Measurements from ENCODE around the gene MAP3K5. TPM values are rescaled to one million over a fixed set of nuclear protein-coding genes. Genes with fewer than 3 reads are reported as not detected.

The MAP3K5 gene
- total RNA-seq, 6 donors from 2014 or later = 26.4 to 45.1 (median 41.8) TPM

GRCh38 chr6:136652656-136653055, 139.6 kb downstream of the MAP3K5 start:
- ATAC-seq (ENCODE audit: low FRiP score in 2 of 2) = no peak
- no peak overlapping the region for H3K27ac ChIP-seq
- DNase-seq = no peak
- no peaks in the 10 kb centered on the region for H3K27me3 ChIP-seq
- no peaks in the 10 kb centered on the region for H3K9me3 ChIP-seq
- no peak overlapping the region for H3K4me3 ChIP-seq
- peaks cover 0 to 22% (median 4%) of the 10 kb centered on the region in 4 donors for H3K36me3 ChIP-seq
- no peak for TF ChIP-seq POLR2A (IDR thresholded peaks at IDR 0.05)
- no peak for TF ChIP-seq POLR2AphosphoS5 (IDR thresholded peaks at IDR 0.05)
- no peak for TF ChIP-seq CTCF (IDR thresholded peaks at IDR 0.05)
- no peak for TF ChIP-seq EP300 (IDR thresholded peaks at IDR 0.05)
- peaks cover 5 to 15% (median 12%) of the 10 kb centered on the region in 4 donors for H3K4me1 ChIP-seq

- H3K4me1 ChIP-seq = peaks cover 6 to 21% (median 18%) of the 10 kb centered on the region in 4 donors
- H3K27ac ChIP-seq = peak overlapping the region in 1 of 4 donors; percentile 10
- no peaks in the 10 kb centered on the region for H3K27me3 ChIP-seq
- TF ChIP-seq CTCF (IDR thresholded peaks at IDR 0.05) (no peak), POLR2AphosphoS5 (IDR thresholded peaks at IDR 0.05) (no peak), EP300 (IDR thresholded peaks at IDR 0.05) (no peak), POLR2A (IDR thresholded peaks at IDR 0.05) (no peak)
- DNase-seq (no peak), ATAC-seq (ENCODE audit: low FRiP score in 2 of 2) (no peak)
- WGBS, 2 donors = 55 to 72% methylated on average over 2 of the region's 2 CpGs
- H3K36me3 ChIP-seq = peaks cover 0 to 22% (median 3%) of the 10 kb centered on the region in 4 donors
- H3K4me3 ChIP-seq = no peak overlapping the region
- H3K9me3 ChIP-seq = no peaks in the 10 kb centered on the region
Measured at GRCh38 chr6:136651982-136652381, 140.3 kb downstream of the MAP3K5 start.

- no peaks in the 10 kb centered on the region for H3K27me3 ChIP-seq
- no peaks in the 10 kb centered on the region for H3K9me3 ChIP-seq
- peak overlapping the region; percentile 71 to 87 (median 73) for H3K27ac ChIP-seq
- H3K36me3 ChIP-seq = peaks cover 0 to 4% (median 0%) of the 10 kb centered on the region in 4 donors
- peak; percentile 42 to 73 for ATAC-seq (ENCODE audit: low FRiP score in 2 of 2)
- TF ChIP-seq POLR2AphosphoS5 (IDR thresholded peaks at IDR 0.05) (peak in 1 of 2 donors; percentile 55), CTCF (IDR thresholded peaks at IDR 0.05) (no peak), POLR2A (IDR thresholded peaks at IDR 0.05) (no peak), EP300 (IDR thresholded peaks at IDR 0.05) (peak in 2 of 4 donors; percentile 13 to 70)
- H3K4me1 ChIP-seq = peaks cover 14 to 33% (median 27%) of the 10 kb centered on the region in 4 donors
- WGBS, 2 donors = 37 to 45% methylated on average over 9 of the region's 9 CpGs
- no peak overlapping the region for H3K4me3 ChIP-seq
- no peak for DNase-seq
Measured at GRCh38 chr6:136647363-136647852, 144.9 kb downstream of the MAP3K5 start.

GRCh38 chr6:136646377-136646776, 145.9 kb downstream of the MAP3K5 start:
- ATAC-seq (ENCODE audit: low FRiP score in 2 of 2) (peak in 1 of 2 donors; percentile 35), DNase-seq (no peak)
- H3K27me3 ChIP-seq = no peaks in the 10 kb centered on the region
- H3K36me3 ChIP-seq = peaks cover 0 to 4% (median 0%) of the 10 kb centered on the region in 4 donors
- peaks cover 14 to 33% (median 27%) of the 10 kb centered on the region in 4 donors for H3K4me1 ChIP-seq
- peak overlapping the region in 3 of 4 donors; percentile 48 to 87 (median 75) for H3K27ac ChIP-seq
- H3K9me3 ChIP-seq = no peaks in the 10 kb centered on the region
- TF ChIP-seq POLR2AphosphoS5 (IDR thresholded peaks at IDR 0.05) (no peak), CTCF (IDR thresholded peaks at IDR 0.05) (no peak)
- no peak overlapping the region for H3K4me3 ChIP-seq
- WGBS, 2 donors = 51 to 60% methylated on average over 3 of the region's 3 CpGs

GRCh38 chr6:136644597-136644952, 147.7 kb downstream of the MAP3K5 start:
- H3K27ac ChIP-seq = peak overlapping the region in 3 of 4 donors; percentile 36 to 65 (median 51)
- H3K9me3 ChIP-seq = no peaks in the 10 kb centered on the region
- DNase-seq (no peak), ATAC-seq (ENCODE audit: low FRiP score in 2 of 2) (peak in 1 of 2 donors; percentile 4)
- 66 to 72% methylated on average over 4 of the region's 4 CpGs for WGBS, 2 donors
- peaks cover 14 to 33% (median 27%) of the 10 kb centered on the region in 4 donors for H3K4me1 ChIP-seq
- no peak for TF ChIP-seq POLR2A (IDR thresholded peaks at IDR 0.05)
- no peak for TF ChIP-seq CTCF (IDR thresholded peaks at IDR 0.05)
- TF ChIP-seq POLR2AphosphoS5 (IDR thresholded peaks at IDR 0.05) = no peak
- TF ChIP-seq EP300 (IDR thresholded peaks at IDR 0.05) = no peak
- H3K36me3 ChIP-seq = peaks cover 0 to 8% (median 0%) of the 10 kb centered on the region in 4 donors
- H3K4me3 ChIP-seq = no peak overlapping the region
- no peaks in the 10 kb centered on the region for H3K27me3 ChIP-seq
